Measurements from ENCODE around the gene TDRD15. TPM values are rescaled to one million over a fixed set of nuclear protein-coding genes. Genes with fewer than 3 reads are reported as not detected.

The TDRD15 gene
- polyA plus RNA-seq, 1 donor, result not detected

- H3K36me3 ChIP-seq (ENCODE audit: control insufficient read depth, insufficient read depth, low read length), result no peaks in the 10 kb centered on the region
- H3K27ac ChIP-seq (ENCODE audit: low read length), result no peak overlapping the region
- H3K27me3 ChIP-seq (ENCODE audit: control insufficient read depth, insufficient read depth, low read length), result peaks cover 2% of the 10 kb centered on the region
- peak in 1 of 2 donors; percentile 19 for DNase-seq
- no peak overlapping the region for H3K4me3 ChIP-seq (ENCODE audit: low read length)
- no peaks in the 10 kb centered on the region for H3K9me3 ChIP-seq (ENCODE audit: control insufficient read depth, low read depth, low read length)
- no peaks in the 10 kb centered on the region for H3K4me1 ChIP-seq (ENCODE audit: control insufficient read depth, insufficient read depth, low read length)
- WGBS (ENCODE audit: insufficient coverage, low lambda C conversion rate), result 58% methylated on average over 2 of the region's 5 CpGs
These were observed 52.3 kb downstream of the TDRD15 start for GRCh38 chr2:21175895-21176646.

DNA sequence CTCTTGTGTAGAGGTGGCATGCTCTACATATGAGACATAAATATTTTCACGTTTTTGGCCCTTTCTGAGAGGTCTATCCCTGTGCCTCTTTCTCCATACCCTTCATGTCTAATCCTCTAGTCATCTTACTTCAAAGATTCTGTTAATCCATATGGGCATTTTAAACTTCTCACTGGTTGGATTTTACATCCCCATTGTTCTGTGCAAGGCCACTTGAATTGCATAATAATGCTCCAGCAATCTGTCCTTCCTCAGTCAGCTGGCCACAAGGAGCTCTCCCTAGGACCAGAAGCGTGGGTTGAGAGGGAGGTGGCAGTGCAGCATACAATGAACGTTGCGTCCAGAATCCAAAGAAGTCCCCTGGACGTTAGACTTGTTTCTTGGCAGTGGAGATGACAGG is 58.2 kb downstream of the TDRD15 start:
- H3K4me1 ChIP-seq (ENCODE audit: control insufficient read depth, insufficient read depth, low read length), result no peaks in the 10 kb centered on the region
- no peak overlapping the region for H3K4me3 ChIP-seq (ENCODE audit: low read length)
- H3K27ac ChIP-seq (ENCODE audit: low read length), result no peak overlapping the region
- no peaks in the 10 kb centered on the region for H3K36me3 ChIP-seq (ENCODE audit: control insufficient read depth, insufficient read depth, low read length)
- no peaks in the 10 kb centered on the region for H3K9me3 ChIP-seq (ENCODE audit: control insufficient read depth, low read depth, low read length)
- no peak for DNase-seq
- peaks cover 2% of the 10 kb centered on the region for H3K27me3 ChIP-seq (ENCODE audit: control insufficient read depth, insufficient read depth, low read length)
- WGBS (ENCODE audit: insufficient coverage, low lambda C conversion rate), result 100% methylated on average over 1 of the region's 5 CpGs

DNA sequence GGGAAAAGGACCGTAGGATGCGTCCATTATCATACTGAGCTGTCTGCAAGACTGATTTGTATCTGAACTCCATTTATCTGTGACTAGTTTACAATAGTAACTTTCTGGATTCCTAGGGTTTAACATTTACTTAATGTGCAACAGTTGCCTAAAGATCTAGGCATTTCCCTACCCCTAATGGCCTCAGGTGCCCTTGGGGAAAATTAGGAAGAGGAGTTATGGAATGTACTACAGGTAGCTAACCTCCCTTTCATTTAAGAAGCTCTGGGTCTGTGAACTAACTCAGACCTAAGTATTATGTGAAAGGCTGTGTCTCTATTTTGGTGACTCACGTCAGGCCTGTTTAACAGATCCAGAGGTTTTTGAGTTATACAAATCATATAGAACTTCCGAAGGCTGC is 59.5 kb downstream of the TDRD15 start:
- H3K4me3 ChIP-seq (ENCODE audit: low read length), result no peak overlapping the region
- no peak for DNase-seq
- no peak overlapping the region for H3K27ac ChIP-seq (ENCODE audit: low read length)
- no peaks in the 10 kb centered on the region for H3K36me3 ChIP-seq (ENCODE audit: control insufficient read depth, insufficient read depth, low read length)
- H3K4me1 ChIP-seq (ENCODE audit: control insufficient read depth, insufficient read depth, low read length), result no peaks in the 10 kb centered on the region
- WGBS (ENCODE audit: insufficient coverage, low lambda C conversion rate), result no CpG with 5 or more reads among the region's 4 CpGs
- no peaks in the 10 kb centered on the region for H3K9me3 ChIP-seq (ENCODE audit: control insufficient read depth, low read depth, low read length)
- H3K27me3 ChIP-seq (ENCODE audit: control insufficient read depth, insufficient read depth, low read length), result peaks cover 2% of the 10 kb centered on the region

- Histone ChIP-seq H3K27ac (ENCODE audit: low read length) (no peak overlapping the region), H3K4me3 (ENCODE audit: low read length) (no peak overlapping the region), H3K27me3 (ENCODE audit: control insufficient read depth, insufficient read depth, low read length) (peaks cover 2% of the 10 kb centered on the region), H3K36me3 (ENCODE audit: control insufficient read depth, insufficient read depth, low read length) (no peaks in the 10 kb centered on the region), H3K9me3 (ENCODE audit: control insufficient read depth, low read depth, low read length) (no peaks in the 10 kb centered on the region), H3K4me1 (ENCODE audit: control insufficient read depth, insufficient read depth, low read length) (no peaks in the 10 kb centered on the region)
- no CpG with 5 or more reads among the region's 2 CpGs for WGBS (ENCODE audit: insufficient coverage, low lambda C conversion rate)
- DNase-seq, result no peak
These were observed 60.0 kb downstream of the TDRD15 start for GRCh38 chr2:21183726-21184125.

- Histone ChIP-seq H3K36me3 (ENCODE audit: control insufficient read depth, insufficient read depth, low read length) (no peaks in the 10 kb centered on the region), H3K4me3 (ENCODE audit: low read length) (no peak overlapping the region), H3K9me3 (ENCODE audit: control insufficient read depth, low read depth, low read length) (no peaks in the 10 kb centered on the region), H3K27ac (ENCODE audit: low read length) (no peak overlapping the region), H3K27me3 (ENCODE audit: control insufficient read depth, insufficient read depth, low read length) (no peaks in the 10 kb centered on the region), H3K4me1 (ENCODE audit: control insufficient read depth, insufficient read depth, low read length) (peaks cover 3% of the 10 kb centered on the region)
- WGBS (ENCODE audit: insufficient coverage, low lambda C conversion rate), result 100% methylated on average over 1 of the region's 2 CpGs
- DNase-seq, result no peak
These were observed 67.8 kb downstream of the TDRD15 start for GRCh38 chr2:21191535-21191934.

Other genes starting within 250 kb of the TDRD15 start
- gene APOB, start 79.9 kb upstream of the TDRD15 start, polyA plus RNA-seq, result 863 TPM

Measured in large intestine (tissue), 3 donors.